Measurements from ENCODE around the gene LELP1. TPM values are rescaled to one million over a fixed set of nuclear protein-coding genes. Genes with fewer than 3 reads are reported as not detected.

Gene LELP1
- total and polyA plus RNA-seq, 2 of the 13 experiments (the other 11 are each of a cell fraction or from before 2014, with no cell fraction given) = not detected

DNA sequence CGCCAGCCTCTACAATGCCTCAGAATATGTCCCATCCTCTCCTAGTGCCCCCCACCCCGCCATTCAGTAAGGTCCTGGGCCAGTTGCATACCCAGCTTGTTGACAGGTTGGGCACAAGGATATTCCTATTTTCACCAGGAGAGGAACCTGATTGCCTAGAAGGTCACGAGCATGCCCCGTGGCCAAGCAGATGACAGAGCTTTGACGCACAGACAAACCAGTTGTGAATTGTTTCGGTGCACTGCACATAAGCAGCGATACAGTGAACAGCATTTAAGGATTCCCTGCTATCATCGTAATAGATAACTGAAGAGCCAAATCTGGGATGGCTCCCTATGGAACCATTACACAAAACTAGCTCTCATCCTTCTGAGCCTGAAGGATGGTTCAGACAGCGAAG is 3.4 kb downstream of the LELP1 start:
- ATAC-seq = no peak
- ChIA-PET POLR2A (no interaction called here), CTCF (ENCODE audit: low intra/inter-chr PET ratio, low total read pairs) (no interaction called here)
- FAIRE-seq = no peak
- intact Hi-C loops (cut with micrococcal nuclease; ENCODE audit: unreplicated experiment) (no loop called here), in situ Hi-C loops (cut with HindIII; ENCODE audit: extremely low pct_ligation_motif_present, low pct_unique_long_range_greater_than_20kb) (no loop called here)
- H3K79me2 ChIP-seq (ENCODE audit: insufficient read depth, low read length) = no peaks in the 10 kb centered on the region
- no peak overlapping the region for H3K4me2 ChIP-seq (ENCODE audit: low read depth, low read length)
- H4K20me1 ChIP-seq (ENCODE audit: insufficient read depth, low read length) = no peaks in the 10 kb centered on the region
- no peaks in the 10 kb centered on the region for H3K36me3 ChIP-seq (replicated peaks in 1 of 2; ENCODE audit: control insufficient read depth in 1 of 2, insufficient read depth in 2 of 2, low read length in 2 of 2)
- H3K4me3 ChIP-seq (replicated peaks in 1 of 3; ENCODE audit: insufficient read depth in 1 of 3, low read depth in 2 of 3, low read length in 3 of 3) = no peak overlapping the region
- no peak overlapping the region for H3K9ac ChIP-seq (ENCODE audit: insufficient read depth, low read depth, low read length)
- BruUV-seq (replicated peaks) = no TSS peak
- H3K9me3 ChIP-seq (ENCODE audit: low read length) = no peaks in the 10 kb centered on the region
- no peaks in the 10 kb centered on the region for H3K4me1 ChIP-seq (ENCODE audit: insufficient read depth, low read length)
- H2AFZ ChIP-seq (ENCODE audit: low read length) = no peak overlapping the region
- 4% methylated on average over 9 of the region's 9 CpGs for WGBS (ENCODE audit: low lambda C conversion rate)
- peaks cover 3 to 4% of the 10 kb centered on the region in 2 experiments; a peak in 2 of 5 replicates for H3K27me3 ChIP-seq (ENCODE audit: control insufficient read depth in 1 of 2, insufficient read depth in 2 of 2, low read length in 2 of 2)
- no peak overlapping the region for H3K27ac ChIP-seq (ENCODE audit: extremely low read length, insufficient read depth, low read length)
- no peak for DNase-seq (ENCODE audit: low spot score)
- no peak for TF ChIP-seq TBP (CRISPR knock-in tag; IDR thresholded peaks at IDR 0.05)
- TF ChIP-seq, protein P1, sequence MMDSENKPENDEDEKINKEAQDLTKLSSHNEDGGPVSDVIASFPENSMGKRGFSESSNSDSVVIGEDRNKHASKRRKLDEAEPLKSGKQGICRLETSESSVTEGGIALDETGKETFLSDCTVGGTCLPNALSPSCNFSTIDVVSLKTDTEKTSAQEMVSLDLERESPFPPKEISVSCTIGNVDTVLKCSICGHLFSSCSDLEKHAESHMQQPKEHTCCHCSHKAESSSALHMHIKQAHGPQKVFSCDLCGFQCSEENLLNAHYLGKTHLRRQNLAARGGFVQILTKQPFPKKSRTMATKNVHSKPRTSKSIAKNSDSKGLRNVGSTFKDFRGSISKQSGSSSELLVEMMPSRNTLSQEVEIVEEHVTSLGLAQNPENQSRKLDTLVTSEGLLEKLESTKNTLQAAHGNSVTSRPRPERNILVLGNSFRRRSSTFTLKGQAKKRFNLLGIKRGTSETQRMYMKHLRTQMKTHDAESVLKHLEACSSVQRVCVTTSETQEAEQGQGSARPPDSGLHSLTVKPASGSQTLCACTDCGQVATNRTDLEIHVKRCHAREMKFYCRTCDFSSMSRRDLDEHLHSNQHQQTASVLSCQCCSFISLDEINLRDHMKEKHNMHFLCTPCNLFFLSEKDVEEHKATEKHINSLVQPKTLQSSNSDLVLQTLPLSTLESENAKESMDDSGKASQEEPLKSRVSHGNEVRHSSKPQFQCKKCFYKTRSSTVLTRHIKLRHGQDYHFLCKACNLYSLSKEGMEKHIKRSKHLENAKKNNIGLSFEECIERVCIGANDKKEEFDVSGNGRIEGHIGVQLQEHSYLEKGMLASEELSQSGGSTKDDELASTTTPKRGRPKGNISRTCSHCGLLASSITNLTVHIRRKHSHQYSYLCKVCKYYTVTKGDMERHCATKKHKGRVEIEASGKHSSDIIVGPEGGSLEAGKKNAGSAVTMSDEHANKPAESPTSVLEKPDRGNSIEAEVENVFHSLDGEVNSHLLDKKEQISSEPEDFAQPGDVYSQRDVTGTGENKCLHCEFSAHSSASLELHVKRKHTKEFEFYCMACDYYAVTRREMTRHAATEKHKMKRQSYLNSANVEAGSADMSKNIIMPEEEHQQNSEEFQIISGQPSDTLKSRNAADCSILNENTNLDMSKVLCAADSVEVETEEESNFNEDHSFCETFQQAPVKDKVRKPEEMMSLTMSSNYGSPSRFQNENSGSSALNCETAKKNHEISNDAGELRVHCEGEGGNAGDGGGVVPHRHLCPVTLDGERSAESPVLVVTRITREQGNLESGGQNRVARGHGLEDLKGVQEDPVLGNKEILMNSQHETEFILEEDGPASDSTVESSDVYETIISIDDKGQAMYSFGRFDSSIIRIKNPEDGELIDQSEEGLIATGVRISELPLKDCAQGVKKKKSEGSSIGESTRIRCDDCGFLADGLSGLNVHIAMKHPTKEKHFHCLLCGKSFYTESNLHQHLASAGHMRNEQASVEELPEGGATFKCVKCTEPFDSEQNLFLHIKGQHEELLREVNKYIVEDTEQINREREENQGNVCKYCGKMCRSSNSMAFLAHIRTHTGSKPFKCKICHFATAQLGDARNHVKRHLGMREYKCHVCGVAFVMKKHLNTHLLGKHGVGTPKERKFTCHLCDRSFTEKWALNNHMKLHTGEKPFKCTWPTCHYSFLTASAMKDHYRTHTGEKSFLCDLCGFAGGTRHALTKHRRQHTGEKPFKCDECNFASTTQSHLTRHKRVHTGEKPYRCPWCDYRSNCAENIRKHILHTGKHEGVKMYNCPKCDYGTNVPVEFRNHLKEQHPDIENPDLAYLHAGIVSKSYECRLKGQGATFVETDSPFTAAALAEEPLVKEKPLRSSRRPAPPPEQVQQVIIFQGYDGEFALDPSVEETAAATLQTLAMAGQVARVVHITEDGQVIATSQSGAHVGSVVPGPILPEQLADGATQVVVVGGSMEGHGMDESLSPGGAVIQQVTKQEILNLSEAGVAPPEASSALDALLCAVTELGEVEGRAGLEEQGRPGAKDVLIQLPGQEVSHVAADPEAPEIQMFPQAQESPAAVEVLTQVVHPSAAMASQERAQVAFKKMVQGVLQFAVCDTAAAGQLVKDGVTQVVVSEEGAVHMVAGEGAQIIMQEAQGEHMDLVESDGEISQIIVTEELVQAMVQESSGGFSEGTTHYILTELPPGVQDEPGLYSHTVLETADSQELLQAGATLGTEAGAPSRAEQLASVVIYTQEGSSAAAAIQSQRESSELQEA (CRISPR knock-in tag; IDR thresholded peaks at IDR 0.05; ENCODE audit: not compliant biosample characterization) = no peak
- no peak for TF ChIP-seq ZNF720 (CRISPR knock-in tag; IDR thresholded peaks at IDR 0.05)
- TF ChIP-seq, protein P2, sequence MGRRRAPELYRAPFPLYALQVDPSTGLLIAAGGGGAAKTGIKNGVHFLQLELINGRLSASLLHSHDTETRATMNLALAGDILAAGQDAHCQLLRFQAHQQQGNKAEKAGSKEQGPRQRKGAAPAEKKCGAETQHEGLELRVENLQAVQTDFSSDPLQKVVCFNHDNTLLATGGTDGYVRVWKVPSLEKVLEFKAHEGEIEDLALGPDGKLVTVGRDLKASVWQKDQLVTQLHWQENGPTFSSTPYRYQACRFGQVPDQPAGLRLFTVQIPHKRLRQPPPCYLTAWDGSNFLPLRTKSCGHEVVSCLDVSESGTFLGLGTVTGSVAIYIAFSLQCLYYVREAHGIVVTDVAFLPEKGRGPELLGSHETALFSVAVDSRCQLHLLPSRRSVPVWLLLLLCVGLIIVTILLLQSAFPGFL (CRISPR knock-in tag; IDR thresholded peaks at IDR 0.05) = no peak
- TF ChIP-seq NFIC (IDR thresholded peaks at IDR 0.05; ENCODE audit: low read length) = no peak
- TF ChIP-seq YEATS4 (CRISPR knock-in tag; IDR thresholded peaks at IDR 0.05; ENCODE audit: borderline replicate concordance) = no peak
- no peak for TF ChIP-seq AGO1 (IDR thresholded peaks at IDR 0.05; ENCODE audit: low read depth, low read length, poor library complexity, severe bottlenecking)
- TF ChIP-seq RFX5 (IDR thresholded peaks at IDR 0.05; ENCODE audit: low read depth, low read length) = no peak
- no peak for TF ChIP-seq KLF15 (CRISPR knock-in tag; IDR thresholded peaks at IDR 0.05; ENCODE audit: borderline replicate concordance)
- TF ChIP-seq CCAR2 (optimal IDR thresholded peaks at IDR 0.05; ENCODE audit: low read depth, low read length) = no peak
- no peak for TF ChIP-seq ESRRA (CRISPR knock-in tag; IDR thresholded peaks at IDR 0.05; ENCODE audit: low read depth)
- TF ChIP-seq, protein P3, sequence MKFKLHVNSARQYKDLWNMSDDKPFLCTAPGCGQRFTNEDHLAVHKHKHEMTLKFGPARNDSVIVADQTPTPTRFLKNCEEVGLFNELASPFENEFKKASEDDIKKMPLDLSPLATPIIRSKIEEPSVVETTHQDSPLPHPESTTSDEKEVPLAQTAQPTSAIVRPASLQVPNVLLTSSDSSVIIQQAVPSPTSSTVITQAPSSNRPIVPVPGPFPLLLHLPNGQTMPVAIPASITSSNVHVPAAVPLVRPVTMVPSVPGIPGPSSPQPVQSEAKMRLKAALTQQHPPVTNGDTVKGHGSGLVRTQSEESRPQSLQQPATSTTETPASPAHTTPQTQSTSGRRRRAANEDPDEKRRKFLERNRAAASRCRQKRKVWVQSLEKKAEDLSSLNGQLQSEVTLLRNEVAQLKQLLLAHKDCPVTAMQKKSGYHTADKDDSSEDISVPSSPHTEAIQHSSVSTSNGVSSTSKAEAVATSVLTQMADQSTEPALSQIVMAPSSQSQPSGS (CRISPR knock-in tag; IDR thresholded peaks at IDR 0.05) = no peak
- no peak for TF ChIP-seq ZFYVE20 (CRISPR knock-in tag; IDR thresholded peaks at IDR 0.05; ENCODE audit: borderline replicate concordance, low read depth)
- no peak for TF ChIP-seq HOXA3 (CRISPR knock-in tag; IDR thresholded peaks at IDR 0.05)

Measured in HepG2 (cell line).